Peyer's patch (tissue), 4 donors: ENCODE data around the gene PNPO.

Experiments
- CTCF ChIP-seq, 6 experiments: fragments of 450-650 bp in 4 of 6; fragments of 200-600 bp in 2 of 6; sonication (generic) in 1 of 6; IDR thresholded peaks; one replicate each; pipeline ENCODE4 v1.5.1; 2017 to 2019; ENCODE audit warnings: antibody characterized with exemption in 6 of 6, mild to moderate bottlenecking in 3 of 6, moderate library complexity in 1 of 6
- POLR2A ChIP-seq, 2 donors: fragments of 450-650 bp; IDR thresholded peaks; one replicate each; pipeline ENCODE4 v1.5.1; 2017; ENCODE audit warnings: antibody characterized with exemption in 2 of 2, mild to moderate bottlenecking in 2 of 2, moderate library complexity in 2 of 2

DNA sequence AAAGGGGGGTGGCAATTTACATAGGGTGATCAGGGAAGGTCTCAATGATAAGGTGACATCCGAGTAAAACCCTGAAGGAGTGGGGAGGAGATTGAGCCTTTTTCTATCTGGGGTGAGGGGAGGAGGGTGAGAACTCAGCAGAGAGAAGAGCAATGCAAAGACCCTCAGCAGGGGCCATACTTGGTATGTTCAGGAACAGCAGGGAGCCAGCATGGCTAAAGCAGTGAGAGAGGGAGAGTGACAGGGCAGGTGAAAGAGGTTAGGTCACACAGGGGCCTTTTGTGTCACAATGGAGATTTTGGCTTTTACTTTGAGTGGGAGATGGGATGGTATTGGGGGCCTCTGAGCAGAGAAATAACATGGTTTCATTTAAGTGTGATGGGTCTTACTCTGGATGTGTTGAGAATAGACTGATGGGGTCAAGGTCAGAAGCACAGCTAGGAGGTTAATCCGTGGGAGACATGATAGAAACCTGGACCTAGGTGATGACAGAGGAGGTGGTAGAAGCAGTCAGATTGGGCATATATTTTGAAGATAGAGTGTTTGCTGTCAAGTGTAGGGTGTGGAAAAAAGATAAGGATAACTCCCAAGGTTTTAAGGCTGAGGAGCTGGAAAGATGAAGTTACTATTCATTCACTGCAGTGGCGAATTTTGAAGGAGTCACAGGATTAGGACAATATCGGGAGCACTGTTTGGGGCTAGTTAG is 39.2 kb upstream of the PNPO start:
- TF ChIP-seq CTCF (IDR thresholded peaks at IDR 0.05) (no peak), POLR2A (IDR thresholded peaks at IDR 0.05) (no peak)
